GM19099 (cell line): ENCODE measurements around the gene HEATR9.

ENCODE experiments used
- POLR2A ChIP-seq: IDR thresholded peaks from 3 replicates; pipeline ENCODE4 v1.6.1; 2011; ENCODE audit warnings: low read depth; ENCODE audit not compliant: insufficient read length; ENCODE audit errors: extremely low read depth

HEATR9 gene

GRCh38 chr17:35900280-35900679 is 31.6 kb upstream of the HEATR9 start:
- TF ChIP-seq POLR2A: no peak

- TF ChIP-seq POLR2A: no peak
Measured at GRCh38 chr17:35898283-35899070, 29.8 kb upstream of the HEATR9 start.

GRCh38 chr17:35895636-35896587 is 27.2 kb upstream of the HEATR9 start:
- no peak for TF ChIP-seq POLR2A

- no peak for TF ChIP-seq POLR2A
Measured at GRCh38 chr17:35894206-35894605, 25.5 kb upstream of the HEATR9 start.

- TF ChIP-seq POLR2A: no peak
Measured at GRCh38 chr17:35893751-35894150, 25.1 kb upstream of the HEATR9 start.

- no peak for TF ChIP-seq POLR2A
Measured at GRCh38 chr17:35892091-35893035, 23.7 kb upstream of the HEATR9 start.

GRCh38 chr17:35891269-35891668 is 22.6 kb upstream of the HEATR9 start:
- no peak for TF ChIP-seq POLR2A

- TF ChIP-seq POLR2A: no peak
Measured at GRCh38 chr17:35890774-35891155, 22.1 kb upstream of the HEATR9 start.

- TF ChIP-seq POLR2A: no peak
Measured at GRCh38 chr17:35889818-35890773, 21.4 kb upstream of the HEATR9 start.

GRCh38 chr17:35889241-35889640 is 20.6 kb upstream of the HEATR9 start:
- TF ChIP-seq POLR2A: no peak

GRCh38 chr17:35879773-35880654 is 11.3 kb upstream of the HEATR9 start, which contains the start of gene CCL5:
Gene CCL5 (minus strand): TSS chr17:35880360.
- peak; percentile 95 for TF ChIP-seq POLR2A

GRCh38 chr17:35878361-35878760 is 9.7 kb upstream of the HEATR9 start:
- no peak for TF ChIP-seq POLR2A
